HG03457 (cell line): ENCODE results near the gene ARSI.

Experiments used
- ATAC-seq: cut with Tn5 transposase; IDR thresholded peaks from one replicate; pipeline ENCODE4 v1.9.1; 2021; ENCODE audit warnings: moderate number of reproducible peaks; ENCODE audit not compliant: unreplicated experiment

ARSI gene

DNA sequence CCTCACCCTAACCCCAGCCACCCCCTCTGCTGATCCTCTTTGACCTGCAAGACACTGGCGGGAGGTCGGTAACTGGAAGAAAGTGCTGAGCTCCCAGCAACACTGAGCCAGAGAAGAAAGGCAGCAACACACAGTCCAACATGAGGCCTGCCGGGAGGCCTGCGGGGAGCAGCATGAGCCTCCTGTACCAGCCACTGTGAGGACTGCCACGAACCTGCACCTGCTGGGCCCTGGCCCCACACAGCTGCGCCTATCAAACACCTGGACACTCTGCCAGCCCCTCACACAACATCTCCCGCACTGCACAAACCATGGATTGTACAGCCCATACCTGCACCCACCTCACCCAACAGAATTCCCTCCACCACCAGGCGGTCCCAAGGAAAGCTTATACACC is 31.4 kb downstream of the ARSI start:
- ATAC-seq = no peak

DNA sequence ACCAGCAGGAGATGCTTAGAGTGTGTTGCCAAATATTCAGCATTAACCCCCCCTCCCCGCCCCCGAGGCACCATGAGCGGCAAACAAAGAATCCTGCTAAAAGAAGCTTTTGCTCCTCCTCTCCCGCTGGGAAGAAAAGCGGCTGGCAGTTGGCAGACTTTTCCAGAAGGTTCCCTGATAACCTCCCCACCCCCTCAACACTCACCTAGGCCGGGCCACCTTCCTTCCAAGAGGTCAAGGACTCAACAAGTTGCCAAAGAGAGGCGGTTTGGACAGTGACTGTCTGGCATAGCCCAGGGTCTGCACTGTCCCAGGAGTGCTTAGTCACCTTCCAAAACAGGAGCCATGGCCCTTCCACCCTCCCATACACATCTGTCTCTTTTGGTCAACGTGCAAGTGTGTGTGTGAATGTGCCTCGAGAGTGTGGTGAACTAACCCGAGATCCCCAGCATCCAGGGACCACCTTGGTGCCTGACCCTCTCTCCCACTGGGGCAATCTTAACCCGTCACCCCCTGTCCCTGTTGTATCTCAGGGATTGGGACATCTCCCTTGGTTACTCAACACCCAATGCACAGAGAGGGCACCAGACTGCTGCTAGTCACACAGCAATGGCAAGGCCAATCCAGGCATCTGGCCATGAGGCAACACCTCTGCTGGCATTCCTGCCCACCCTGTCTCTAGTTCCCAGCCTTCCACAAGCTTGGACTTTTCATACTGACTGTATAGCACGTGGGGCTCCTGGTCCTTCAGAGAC is 32.0 kb downstream of the ARSI start:
- ATAC-seq = no peak

DNA sequence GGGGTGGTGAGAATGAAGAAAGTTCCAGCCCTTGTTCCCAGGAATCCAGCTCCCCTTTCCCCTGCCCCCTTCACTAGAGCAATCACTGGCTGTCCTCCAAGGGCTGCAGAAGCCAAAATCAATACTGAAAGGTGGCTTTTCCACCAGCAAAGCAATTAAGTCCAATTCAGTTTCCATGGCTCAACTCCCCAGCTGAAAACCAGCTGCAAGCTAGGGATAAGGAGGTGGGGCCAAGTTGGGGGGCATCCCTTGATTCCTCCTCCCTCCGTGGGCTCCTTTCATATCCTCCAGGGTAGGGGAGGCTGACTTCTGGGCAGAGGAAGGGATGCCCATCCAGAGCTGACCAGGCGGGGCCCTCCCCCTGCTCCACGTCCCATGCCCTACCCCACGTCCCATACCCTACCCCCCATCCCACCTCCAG is 35.8 kb downstream of the ARSI start:
- no peak for ATAC-seq

DNA sequence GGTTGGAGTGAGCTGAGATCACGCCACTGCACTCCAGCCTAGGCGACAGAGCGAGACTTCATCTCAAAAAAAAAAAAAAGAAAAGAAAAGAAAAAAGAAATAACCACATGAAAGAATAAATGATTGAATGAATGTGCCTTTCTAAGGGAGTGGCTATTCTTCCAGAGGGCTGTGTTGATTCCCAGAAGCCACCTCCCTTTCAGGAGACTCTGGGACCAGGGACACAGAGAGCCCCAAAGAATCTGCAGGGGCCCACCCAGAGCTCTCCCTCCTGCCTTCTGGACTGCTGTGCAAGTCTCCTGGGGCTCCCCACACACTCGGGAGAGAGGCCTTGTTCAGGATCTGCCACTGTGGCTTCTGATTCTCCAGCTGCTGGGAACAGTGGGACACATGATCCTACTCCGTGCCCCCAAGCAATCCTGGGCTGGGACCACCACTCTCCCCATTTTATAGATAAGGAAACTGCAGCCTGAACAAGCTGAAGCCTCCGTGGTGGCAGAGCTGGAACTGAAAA is 36.8 kb downstream of the ARSI start:
- ATAC-seq = no peak

DNA sequence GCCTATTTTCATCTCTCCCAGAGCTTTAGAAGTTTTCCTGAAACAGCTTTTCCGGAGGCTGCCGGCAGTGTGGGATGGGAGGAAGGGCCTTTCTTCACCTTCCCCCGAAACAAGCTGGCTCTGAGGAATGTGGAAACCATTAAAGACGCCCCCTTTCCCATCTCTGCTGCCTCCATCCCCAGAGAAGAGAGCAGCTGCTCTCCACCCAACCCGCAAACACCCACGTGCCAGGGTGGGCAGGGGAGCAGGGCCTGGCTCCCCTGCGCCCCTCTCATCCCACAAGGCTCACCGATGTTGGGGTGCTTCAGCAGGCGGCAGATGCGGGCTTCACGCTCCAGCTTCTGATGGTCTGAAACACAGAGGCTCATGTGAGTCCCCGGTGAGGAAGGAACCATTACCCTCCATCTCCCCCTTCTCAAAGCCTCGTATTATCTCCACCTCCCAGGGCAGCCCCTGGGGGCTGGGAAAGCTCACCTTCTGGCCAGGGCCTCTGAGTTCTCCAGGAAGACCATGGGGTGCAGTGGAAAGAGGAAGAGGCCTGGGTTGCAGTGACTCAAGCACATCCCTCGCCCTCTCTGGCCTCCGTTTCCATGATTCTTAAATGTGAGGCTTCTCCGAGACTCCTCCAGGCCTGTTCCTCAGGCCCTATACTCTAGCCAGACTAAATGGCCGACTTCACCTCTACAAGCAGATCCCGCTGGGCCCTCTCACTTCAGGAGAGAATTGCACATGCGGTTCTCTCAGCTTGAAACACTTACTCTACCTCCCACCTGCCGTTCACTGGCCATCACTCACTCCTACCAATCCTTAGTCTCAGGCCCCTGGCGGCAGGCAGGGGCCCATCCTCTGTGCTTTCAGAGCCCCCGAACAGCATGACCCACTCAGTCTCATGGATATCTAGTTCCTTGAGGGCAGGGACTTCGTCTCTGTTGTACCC is 37.8 kb downstream of the ARSI start:
- ATAC-seq = no peak

DNA sequence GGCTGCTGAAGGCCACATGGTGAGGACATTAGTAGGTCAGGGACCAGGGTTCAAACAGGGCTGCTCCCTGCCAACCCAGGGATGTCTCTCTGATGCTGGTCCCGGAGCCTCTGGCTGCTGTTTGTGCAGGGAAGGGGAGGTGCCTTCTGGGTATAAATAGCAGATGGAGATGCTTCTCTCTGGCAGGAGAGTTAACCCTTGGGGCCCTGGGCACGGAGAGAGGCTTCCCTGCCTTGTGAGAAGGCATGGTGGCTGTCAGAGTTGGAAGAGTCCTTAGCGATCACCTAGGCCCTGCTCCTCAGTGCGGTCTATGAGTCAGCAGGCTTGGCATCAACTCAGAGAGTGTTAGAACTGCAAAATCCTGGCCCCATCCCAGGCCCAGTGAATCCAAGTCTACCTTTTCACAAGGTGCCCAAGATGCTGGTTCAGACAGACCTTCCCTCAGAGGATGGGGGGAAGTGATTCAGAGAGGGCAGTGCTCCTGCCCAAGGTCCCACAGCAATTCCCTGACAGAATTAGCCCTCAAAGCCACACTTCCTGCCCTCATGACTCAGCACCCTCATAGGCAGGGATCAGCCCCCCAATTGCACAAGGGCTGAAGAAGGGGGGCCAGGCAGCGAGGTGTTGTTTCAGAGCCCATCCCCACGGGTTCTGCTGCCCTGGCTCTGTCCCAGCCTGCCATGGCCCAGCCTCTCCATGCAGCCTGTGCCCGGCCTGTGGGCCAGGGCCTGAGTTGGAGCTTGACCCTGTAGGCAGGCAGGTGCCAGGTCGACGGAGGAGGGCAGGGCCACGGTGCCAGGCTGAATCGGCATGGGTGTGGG is 38.7 kb downstream of the ARSI start:
- ATAC-seq = no peak

DNA sequence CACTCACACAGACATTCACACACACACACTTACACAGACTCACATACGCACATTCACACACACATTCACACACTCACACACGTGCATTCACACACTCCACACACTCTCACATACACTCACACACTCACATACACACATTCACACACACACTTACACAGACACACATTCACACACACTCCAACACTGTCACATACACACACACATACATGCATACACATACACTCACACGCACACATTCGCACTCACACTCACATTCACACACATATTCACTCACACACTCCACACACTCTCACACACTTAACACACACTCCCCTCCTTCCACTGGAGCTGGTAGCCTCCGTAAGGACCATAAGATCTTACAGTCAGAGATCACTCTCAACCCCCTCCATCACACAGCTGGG is 39.3 kb downstream of the ARSI start:
- ATAC-seq = no peak

DNA sequence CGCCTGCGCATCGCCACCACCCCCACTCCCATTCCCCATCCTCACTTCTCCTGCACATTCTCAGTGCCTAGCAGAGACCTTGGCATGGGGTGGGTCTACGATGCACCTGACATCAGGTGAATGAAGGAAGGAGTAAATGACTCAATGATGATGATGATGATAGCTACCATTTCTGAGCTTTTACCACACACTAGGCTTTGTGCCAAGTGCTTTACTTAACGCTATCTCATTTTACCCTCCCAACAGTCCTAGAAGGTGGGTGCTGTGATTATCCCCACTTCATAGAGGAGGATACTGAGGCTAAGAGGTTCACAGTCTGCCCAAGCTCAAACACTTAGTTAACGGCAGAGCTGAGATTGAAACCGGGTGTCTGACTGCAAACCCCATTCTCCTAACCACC is 40.2 kb downstream of the ARSI start:
- ATAC-seq = no peak

DNA sequence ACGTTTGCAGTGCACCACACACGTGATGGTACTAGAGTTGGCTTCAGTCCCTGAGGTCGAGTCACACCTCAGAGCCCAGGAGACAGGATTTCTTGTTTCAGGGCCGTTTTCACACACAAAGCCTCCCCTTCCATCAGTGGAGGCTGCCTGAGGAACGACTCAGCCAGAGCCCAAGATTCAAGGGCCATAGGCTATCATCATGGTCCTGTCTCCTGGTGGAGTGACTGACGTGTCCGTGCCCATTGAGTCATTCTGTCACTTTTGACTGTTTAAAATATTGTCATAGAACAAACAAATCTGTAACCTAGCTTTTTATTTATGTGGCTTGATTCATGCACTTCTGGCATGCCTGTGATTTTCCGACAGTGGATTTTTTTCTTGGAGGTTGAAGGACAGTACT is 41.5 kb downstream of the ARSI start:
- no peak for ATAC-seq

DNA sequence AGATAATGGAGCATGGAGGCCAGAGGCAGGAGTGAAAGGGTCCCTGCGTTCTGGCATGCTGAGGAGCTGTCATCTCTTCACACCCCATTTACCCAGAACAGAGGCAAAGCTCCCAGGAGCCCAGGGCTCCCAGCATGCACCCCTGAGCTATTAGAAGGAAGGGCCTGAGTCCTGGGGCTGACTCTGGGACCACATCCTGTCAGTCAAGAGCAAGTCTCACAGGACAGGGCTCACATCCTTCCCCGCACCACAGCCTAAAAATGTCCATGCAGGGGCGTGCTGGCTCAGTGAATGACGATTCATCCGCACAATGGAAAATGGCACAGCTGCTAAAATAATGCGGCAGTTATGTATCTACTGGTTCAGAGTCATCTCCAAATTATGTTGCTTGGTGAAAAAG is 44.6 kb downstream of the ARSI start:
- no peak for ATAC-seq

DNA sequence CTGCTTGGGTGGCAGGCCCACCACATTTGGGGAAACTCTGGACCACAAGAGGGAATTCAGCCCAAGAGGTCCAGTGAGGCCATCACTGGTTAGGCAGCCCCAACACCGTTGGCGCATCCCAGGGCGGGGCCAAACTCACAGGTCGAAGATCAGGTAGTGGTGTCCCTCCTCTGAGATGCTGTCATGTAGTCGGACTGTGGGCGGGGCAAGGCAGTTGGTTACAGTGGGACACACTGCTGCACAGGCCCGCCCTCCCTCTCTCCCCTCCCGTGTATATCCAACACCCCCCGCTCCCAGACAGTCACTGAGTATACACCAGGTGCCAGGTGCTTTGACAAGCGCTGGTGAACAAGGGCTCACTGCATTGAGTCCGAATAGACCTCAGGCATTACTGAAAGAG is 45.3 kb downstream of the ARSI start:
- no peak for ATAC-seq

DNA sequence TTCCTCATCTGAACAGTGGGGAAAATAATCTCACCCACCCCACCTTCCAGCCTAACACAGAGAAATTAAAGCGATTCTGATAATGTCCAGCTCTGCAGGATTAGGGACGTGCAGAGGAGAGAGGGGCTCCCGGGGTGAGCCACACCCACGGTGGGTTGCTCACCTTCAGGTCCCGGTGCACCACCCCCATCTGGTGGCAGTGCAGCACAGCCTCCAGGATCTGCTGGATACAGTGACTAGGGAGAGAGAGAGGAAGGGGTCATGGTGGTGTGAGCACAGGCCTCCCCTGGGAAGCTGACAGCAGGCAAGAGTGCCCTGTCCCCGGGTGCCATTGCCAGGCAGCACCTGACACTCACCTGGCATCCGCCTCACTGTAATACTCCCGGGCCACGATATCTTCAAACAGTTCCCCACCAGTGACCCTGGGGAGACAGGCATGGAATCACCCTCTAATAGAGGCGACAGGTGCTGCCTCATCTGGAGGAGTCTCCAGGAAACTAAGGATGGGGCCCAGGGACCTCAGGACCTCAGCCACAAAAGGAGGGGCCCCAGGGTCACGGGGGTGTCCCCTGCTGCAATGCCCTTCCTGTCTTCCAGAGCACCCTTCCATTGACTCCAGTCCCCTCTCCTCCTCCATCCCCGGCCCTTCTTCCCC is 46.2 kb downstream of the ARSI start:
- ATAC-seq = no peak

DNA sequence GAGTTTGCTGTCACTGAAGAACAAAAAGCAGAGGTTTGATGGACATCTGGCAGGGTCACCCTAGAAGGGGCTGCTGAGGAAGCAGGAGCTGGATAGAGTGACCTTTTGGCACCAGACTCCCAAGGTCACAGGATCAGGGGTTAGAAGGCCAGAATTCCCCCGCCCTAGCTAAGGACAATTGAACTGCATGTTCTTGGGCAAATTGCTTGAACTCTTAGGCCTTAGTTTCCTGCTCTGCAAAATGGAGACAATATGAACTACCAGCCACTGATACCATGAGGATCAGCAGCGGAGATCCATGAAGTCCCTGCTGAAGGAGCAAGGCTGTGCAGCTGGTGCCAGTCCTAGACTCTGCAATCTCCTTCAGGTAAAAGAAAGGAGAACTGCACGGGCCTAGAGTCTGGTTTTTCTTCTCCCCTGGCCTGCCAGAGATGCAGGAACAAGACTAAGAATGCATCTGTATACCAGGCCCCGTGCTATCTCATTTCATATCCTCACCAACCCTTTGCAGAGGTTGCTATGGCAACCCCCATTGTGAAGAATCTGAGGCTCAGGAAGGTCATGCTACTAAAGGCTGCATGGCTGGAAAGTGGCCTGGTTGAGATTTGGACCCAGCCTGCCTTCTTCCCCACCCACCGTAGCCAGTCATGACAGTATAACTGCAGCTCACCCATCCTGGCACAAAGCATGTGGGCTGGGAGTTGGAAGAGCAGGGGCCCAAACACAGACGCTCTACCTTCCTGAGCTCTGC is 46.9 kb downstream of the ARSI start:
- ATAC-seq = no peak

DNA sequence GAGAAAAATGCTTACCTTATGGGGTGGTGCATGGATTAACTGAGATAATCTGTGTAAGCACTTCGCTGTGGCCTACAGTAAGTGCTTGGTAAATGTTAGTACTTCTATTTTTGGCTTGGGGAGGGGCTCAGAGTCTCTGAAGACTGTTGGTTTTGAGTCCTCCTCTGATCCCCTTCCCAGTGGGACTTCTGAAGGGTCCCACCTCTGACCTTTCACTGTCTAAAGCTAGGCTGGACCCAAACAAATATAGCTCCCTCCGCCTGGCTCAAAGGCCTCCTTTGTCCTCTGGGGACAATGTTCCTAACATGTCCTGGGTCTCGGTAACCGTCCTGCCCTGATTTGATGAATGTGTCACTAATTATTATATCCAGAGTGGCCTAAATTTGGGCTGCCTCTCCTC is 47.9 kb downstream of the ARSI start:
- ATAC-seq = no peak

DNA sequence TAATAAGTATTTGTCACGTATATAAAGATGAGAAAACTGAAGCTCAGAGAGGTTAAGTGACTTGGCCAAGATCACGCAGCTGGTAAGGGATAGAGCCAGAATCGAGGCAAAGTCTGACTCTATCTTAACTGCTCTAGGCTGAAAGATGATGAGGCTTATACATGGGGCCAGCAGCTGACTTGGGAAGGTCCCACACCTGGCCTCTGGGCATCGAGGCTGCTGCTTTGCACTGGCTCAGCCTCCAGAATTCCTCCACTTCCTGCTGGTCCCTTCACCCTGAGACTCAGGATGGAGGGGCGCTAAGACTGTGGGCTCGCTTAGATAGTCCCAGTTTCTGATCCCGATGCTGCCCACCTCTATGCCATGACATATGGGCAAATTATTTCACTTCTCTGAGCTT is 48.3 kb downstream of the ARSI start:
- no peak for ATAC-seq

DNA sequence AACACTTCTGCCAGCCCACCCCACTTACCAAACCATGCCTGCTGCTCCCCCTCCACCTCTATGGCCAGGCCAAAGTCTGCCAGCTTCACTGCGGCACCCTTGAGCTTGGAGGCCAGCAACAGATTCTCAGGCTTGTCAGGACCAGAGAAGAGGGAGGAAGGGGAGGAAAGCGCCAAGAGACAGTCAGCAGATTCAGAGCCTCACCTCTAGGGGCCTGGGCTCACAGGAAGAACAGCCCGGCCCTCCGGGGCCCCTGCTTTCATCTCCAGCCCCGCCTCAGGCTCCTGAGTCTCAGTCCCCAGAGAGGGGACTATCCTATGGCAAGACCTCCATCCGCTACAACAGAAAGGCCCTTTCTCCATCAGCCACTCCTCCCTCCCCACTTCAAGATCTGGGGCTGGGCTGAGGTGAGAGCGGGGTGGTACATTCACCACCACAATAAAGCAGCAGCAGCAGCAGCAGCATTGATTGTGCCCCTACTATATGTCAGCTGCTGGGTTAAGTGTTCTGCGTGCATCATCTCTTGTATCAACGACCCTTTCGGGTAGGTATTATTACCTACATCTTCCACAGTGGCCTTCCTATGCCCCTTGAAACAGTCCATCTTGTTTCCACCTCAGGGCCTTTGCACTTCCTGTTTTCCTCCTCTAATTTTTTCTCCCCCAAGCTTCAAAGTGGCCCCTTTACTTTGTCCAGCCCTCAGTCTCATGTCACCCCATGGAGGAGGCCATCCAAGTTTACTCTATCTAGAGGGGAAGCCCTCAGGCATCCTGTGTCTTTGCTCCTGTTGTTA is 49.1 kb downstream of the ARSI start:
- ATAC-seq = no peak

DNA sequence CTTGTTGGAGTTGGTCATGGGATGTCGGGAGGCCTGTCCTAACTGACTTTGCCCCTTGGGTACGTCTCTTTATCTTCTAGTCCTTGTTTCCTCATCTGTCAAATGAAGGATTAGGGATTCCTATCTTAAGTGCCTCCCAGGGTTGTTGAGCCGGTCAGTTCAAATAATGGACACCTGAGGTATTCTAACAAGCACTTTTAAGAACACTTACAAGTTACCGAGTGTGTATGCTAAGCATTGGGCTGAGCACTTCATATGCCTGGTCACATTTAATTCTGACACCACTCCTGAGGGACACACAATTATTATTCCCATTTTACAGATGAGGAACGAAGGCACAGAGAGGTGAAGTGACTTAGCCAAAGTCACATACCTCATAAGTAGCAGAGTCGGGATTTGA is 50.2 kb downstream of the ARSI start:
- no peak for ATAC-seq

DNA sequence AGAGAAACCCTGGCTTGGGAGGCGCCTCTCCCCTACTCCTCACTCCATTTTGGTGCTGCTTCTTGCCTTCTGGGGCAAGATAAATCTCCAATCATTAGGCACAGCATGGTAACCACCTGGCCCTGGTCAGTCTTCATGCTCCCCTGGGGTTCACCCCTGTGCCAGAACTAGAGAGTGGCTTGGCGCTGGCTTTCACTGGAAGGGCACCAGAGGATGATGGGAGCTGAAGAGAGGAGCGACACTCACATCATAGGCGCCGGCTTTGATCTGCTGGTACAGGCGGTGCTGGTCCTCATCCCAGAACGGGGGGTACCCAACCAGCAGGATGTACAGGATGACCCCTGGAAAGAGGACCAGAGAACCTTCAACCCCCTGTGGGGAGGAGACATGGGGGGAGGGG is 51.2 kb downstream of the ARSI start:
- no peak for ATAC-seq

DNA sequence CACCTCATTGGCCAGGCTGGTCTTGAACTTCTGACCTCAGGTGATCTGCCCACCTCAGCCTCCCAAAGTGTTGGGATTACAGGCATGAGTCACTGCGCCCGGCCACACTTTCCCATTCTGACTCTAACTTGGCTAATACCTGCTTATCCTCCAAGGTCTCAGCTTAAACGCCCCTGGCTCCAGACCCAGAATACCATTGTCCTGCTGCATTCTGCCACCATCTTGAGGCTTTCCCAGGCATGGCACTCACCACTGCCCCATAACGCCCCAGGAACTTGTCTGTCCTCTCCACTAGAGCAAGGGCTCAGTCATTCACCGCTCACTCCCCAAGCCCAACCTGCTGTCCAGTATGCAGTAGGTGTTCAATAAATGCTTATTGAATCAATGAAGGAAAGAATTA is 53.0 kb downstream of the ARSI start:
- ATAC-seq = no peak
